GM23338 (cell line): ENCODE data around the gene CRACR2A. TPM values are rescaled to one million over a fixed set of nuclear protein-coding genes. Genes with fewer than 3 reads are reported as not detected.

Experiments
- ATAC-seq: fragments of 200-7000 bp; cut with Tn5 transposase; 3 replicates; pipeline ENCODE4 v1.9.1; 2020
- DNase-seq: peaks from one replicate; pipeline ENCODE4 v3.0.0-alpha.2; 2015; ENCODE audit warnings: low spot score
- H2AFZ ChIP-seq: fragments of 200-600 bp; sonication (generic); 2 replicates; pipeline ENCODE4 v1.8.0; 2016; ENCODE audit warnings: antibody characterized with exemption, mild to moderate bottlenecking, moderate library complexity
- H3F3A ChIP-seq: fragments of 200-600 bp; sonication (generic); replicated peaks from 2 replicates; pipeline ENCODE4 v1.8.0; 2017; ENCODE audit warnings: antibody characterized with exemption, mixed run types, low read depth
- H3K27ac ChIP-seq: fragments of 200-600 bp; sonication (generic); 2 replicates; pipeline ENCODE4 v1.6.1; 2016; ENCODE audit warnings: low read depth
- H3K27me3 ChIP-seq: fragments of 200-600 bp; sonication (generic); 2 replicates; pipeline ENCODE4 v1.8.0; 2016; ENCODE audit warnings: mild to moderate bottlenecking, mixed run types, moderate library complexity; ENCODE audit not compliant: insufficient read depth
- H3K36me3 ChIP-seq: fragments of 200-600 bp; sonication (generic); 2 replicates; pipeline ENCODE4 v1.8.0; 2016; ENCODE audit warnings: mild to moderate bottlenecking; ENCODE audit not compliant: insufficient read depth
- H3K4me1 ChIP-seq: fragments of 200-600 bp; sonication (generic); 2 replicates; pipeline ENCODE4 v1.8.0; 2016; ENCODE audit warnings: mild to moderate bottlenecking, moderate library complexity; ENCODE audit not compliant: insufficient read depth
- H3K4me2 ChIP-seq: fragments of 200-600 bp; sonication (generic); 2 replicates; pipeline ENCODE4 v1.7.1; 2017; ENCODE audit warnings: mixed run types
- H3K4me3 ChIP-seq: fragments of 200-600 bp; sonication (generic); 2 replicates; pipeline ENCODE4 v1.6.1; 2016; ENCODE audit warnings: mixed run types
- H3K79me2 ChIP-seq: fragments of 200-600 bp; sonication (generic); replicated peaks from 2 replicates; pipeline ENCODE4 v1.8.0; 2017; ENCODE audit warnings: mild to moderate bottlenecking; ENCODE audit not compliant: insufficient read depth
- H3K9me2 ChIP-seq: fragments of 200-600 bp; sonication (generic); 2 replicates; pipeline ENCODE4 v1.8.0; 2017; ENCODE audit not compliant: insufficient read depth
- H4K20me1 ChIP-seq: fragments of 200-600 bp; sonication (generic); replicated peaks from 2 replicates; pipeline ENCODE4 v1.8.0; 2017; ENCODE audit warnings: mild to moderate bottlenecking; ENCODE audit not compliant: insufficient read depth
- H3K27ac Mint-ChIP-seq: 2 replicates; pipeline ENCODE4 v1.8.0; 2020; ENCODE audit warnings: inconsistent platforms, mild to moderate bottlenecking, moderate library complexity, mixed read lengths
- H3K27me3 Mint-ChIP-seq: 3 replicates; pipeline ENCODE4 v1.8.0; 2022; ENCODE audit warnings: low read depth, mild to moderate bottlenecking, moderate library complexity, mixed read lengths, inconsistent platforms; ENCODE audit not compliant: insufficient read depth, poor library complexity
- H3K36me3 Mint-ChIP-seq: 3 replicates; pipeline ENCODE4 v1.8.0; 2021; ENCODE audit warnings: low read depth, mild to moderate bottlenecking, inconsistent platforms, moderate library complexity, mixed read lengths
- H3K4me1 Mint-ChIP-seq: 3 replicates; pipeline ENCODE4 v1.8.0; 2020; ENCODE audit warnings: mild to moderate bottlenecking, inconsistent platforms, mixed read lengths
- H3K4me3 Mint-ChIP-seq: 3 replicates; pipeline ENCODE4 v1.8.0; 2021; ENCODE audit warnings: moderate library complexity, mild to moderate bottlenecking, inconsistent platforms, mixed read lengths
- H3K9me3 Mint-ChIP-seq: 3 replicates; pipeline ENCODE4 v1.8.0; 2020; ENCODE audit warnings: moderate library complexity, mild to moderate bottlenecking, inconsistent platforms, mixed read lengths
- CTCF ChIP-seq, 2 experiments: fragments of 200-600 bp in 1 of 2; sonication (generic) in 1 of 2; conservative IDR thresholded peaks; 2 replicates each; pipeline versions ENCODE4 v1.5.1 to v1.6.1; 2016 to 2017; ENCODE audit warnings: antibody characterized with exemption in 2 of 2, low read depth in 2 of 2, mild to moderate bottlenecking in 2 of 2, moderate library complexity in 1 of 2
- ETS1 ChIP-seq: IDR thresholded peaks from 2 replicates; pipeline ENCODE4 v1.6.1; 2016; ENCODE audit warnings: antibody characterized with exemption
- EZH2 ChIP-seq: fragments of 200-600 bp; sonication (generic); IDR thresholded peaks from one replicate; pipeline ENCODE4 v1.8.0; 2017; ENCODE audit warnings: antibody characterized with exemption, mild to moderate bottlenecking, low read depth; ENCODE audit not compliant: unreplicated experiment
- EZH2phosphoT487 ChIP-seq: fragments of 200-600 bp; sonication (generic); IDR thresholded peaks from one replicate; pipeline ENCODE4 v1.8.1; 2018; ENCODE audit warnings: antibody characterized with exemption; ENCODE audit not compliant: unreplicated experiment
- STAT1 ChIP-seq: IDR thresholded peaks from one replicate; pipeline ENCODE4 v1.6.1; 2016; ENCODE audit warnings: antibody characterized with exemption; ENCODE audit not compliant: unreplicated experiment
- ZNF114 ChIP-seq: fragments of 250-450 bp; sonication (Bioruptor Pico); IDR thresholded peaks from 2 replicates; pipeline ENCODE4 v1.5.0; 2020; ENCODE audit warnings: mild to moderate bottlenecking, moderate library complexity
- ZNF462 ChIP-seq: fragments of 250-450 bp; sonication (Bioruptor Pico); IDR thresholded peaks from 2 replicates; pipeline ENCODE4 v1.5.0; 2020; ENCODE audit warnings: mild to moderate bottlenecking, moderate library complexity
- polyA plus RNA-seq: library from polyadenylated mRNA; unstranded; fragments of >200 nt; fragmentation: Nextera tagmentation; extraction: Ambion mirVana; gene quantifications from 2 replicates; pipeline ENCODE4 v1.2.1, GENCODE V29; 2016
- total RNA-seq: library from RNA; depleted of rRNA; stranded (reverse); fragments of >200 nt; shearing (Covaris generic); gene quantifications from 2 replicates; pipeline ENCODE4 v1.2.3, GENCODE V29; 2014

The CRACR2A gene
- total and polyA plus RNA-seq, 2 experiments from 2014 or later = 1.5 to 3.0 TPM

- no peak overlapping the region for H3K4me3 Mint-ChIP-seq
- peaks cover 5% of the 10 kb centered on the region for H3K4me1 ChIP-seq
- ATAC-seq (no peak), DNase-seq (no peak)
- peaks cover 2% of the 10 kb centered on the region; the same call in 1 of the 2 replicates for H3F3A ChIP-seq
- H3K27me3 ChIP-seq = peaks cover 9% of the 10 kb centered on the region; the same call in 1 of the 2 replicates
- H3K79me2 ChIP-seq = no peaks in the 10 kb centered on the region
- H3K27ac Mint-ChIP-seq = no peak overlapping the region
- no peak overlapping the region for H3K4me3 ChIP-seq
- H3K36me3 ChIP-seq = no peaks in the 10 kb centered on the region
- peaks cover 10% of the 10 kb centered on the region for H3K4me1 Mint-ChIP-seq
- no peak overlapping the region for H3K27ac ChIP-seq
- H3K36me3 Mint-ChIP-seq = no peaks in the 10 kb centered on the region
- TF ChIP-seq ZNF114 (CRISPR knock-in tag) (no peak), EZH2 (no peak), EZH2phosphoT487 (no peak), ZNF462 (CRISPR knock-in tag) (no peak), STAT1 (no peak), ETS1 (no peak), CTCF (conservative IDR thresholded peaks at IDR 0.05; ENCODE audit: low read depth in 2 of 2) (no peak)
- H3K4me2 ChIP-seq = no peak overlapping the region
- no peaks in the 10 kb centered on the region for H3K9me2 ChIP-seq
- H2AFZ ChIP-seq = no peak overlapping the region
- H3K9me3 Mint-ChIP-seq = no peaks in the 10 kb centered on the region; the same call in 2 of the 3 replicates
- H3K27me3 Mint-ChIP-seq = peaks cover 21% of the 10 kb centered on the region
- no peaks in the 10 kb centered on the region for H4K20me1 ChIP-seq
These were observed 3.0 kb upstream of the CRACR2A start for GRCh38 chr12:3755898-3756297.
